K562 (cell line): ENCODE measurements around the gene GNPAT. TPM values are rescaled to one million over a fixed set of nuclear protein-coding genes. Genes with fewer than 3 reads are reported as not detected.

Source experiments
- C11orf30 ChIP-seq: fragments of 450-650 bp; IDR thresholded peaks from 2 replicates; pipeline ENCODE4 v1.6.1; 2016; ENCODE audit warnings: low read depth, mild to moderate bottlenecking
- CEBPG ChIP-seq, 3 experiments: fragments of 200-800 bp in 1 of 3; sonication (Bioruptor generic) in 1 of 3; sonication (generic) in 1 of 3; formaldehyde crosslinking in 1 of 3; IDR thresholded peaks in 2 of 3; conservative IDR thresholded peaks in 1 of 3; 2 replicates each; pipeline versions ENCODE4 v1.6.1 to v1.8.0; 2016 to 2022; ENCODE audit warnings: missing compliant biosample characterization in 2 of 3, missing genetic modification characterization in 2 of 3, mild to moderate bottlenecking in 1 of 3, missing genetic modification reagents in 1 of 3
- DMBX1 ChIP-seq: fragments of 250-450 bp; sonication (Bioruptor Pico); IDR thresholded peaks from 2 replicates; pipeline ENCODE4 v1.8.0; 2022; ENCODE audit warnings: inconsistent platforms, mild to moderate bottlenecking, moderate library complexity, borderline replicate concordance
- GABPB2 ChIP-seq: fragments of 250-450 bp; sonication (Bioruptor Pico); conservative IDR thresholded peaks from 2 replicates; pipeline ENCODE4 v1.5.1; 2021; ENCODE audit warnings: mild to moderate bottlenecking
- JUN ChIP-seq, 2 experiments: sonication (generic) in 1 of 2; formaldehyde crosslinking in 1 of 2; IDR thresholded peaks; 2 replicates each; pipeline versions ENCODE4 v1.6.1 to v1.8.0; 2012 to 2022; ENCODE audit warnings: borderline replicate concordance in 2 of 2, mild to moderate bottlenecking in 2 of 2, improper control_type of control experiment in 1 of 2, low read depth in 1 of 2, low read length in 1 of 2, missing genetic modification reagents in 1 of 2
- RAD51 ChIP-seq: fragments of 450-650 bp; IDR thresholded peaks from 2 replicates; pipeline ENCODE4 v1.7.1; 2016; ENCODE audit warnings: low read depth, mild to moderate bottlenecking, borderline replicate concordance
- RREB1 ChIP-seq: fragments of 250-450 bp; sonication (Bioruptor Pico); IDR thresholded peaks from 2 replicates; pipeline ENCODE4 v1.4.0; 2020
- SAP30 ChIP-seq: fragments of 200-600 bp; sonication (generic); IDR thresholded peaks from 2 replicates; pipeline ENCODE4 v1.6.1; 2012; ENCODE audit warnings: borderline replicate concordance, low read depth, mild to moderate bottlenecking, moderate library complexity, low read length, control low read depth, inconsistent platforms; ENCODE audit not compliant: insufficient read depth, poor library complexity, severe bottlenecking
- SMC3 ChIP-seq: conservative IDR thresholded peaks from 2 replicates; pipeline ENCODE4 v1.6.1; 2011; ENCODE audit warnings: low read depth, low read length, improper control_type of control experiment; ENCODE audit not compliant: insufficient read depth
- STAT5A ChIP-seq: IDR thresholded peaks from 2 replicates; pipeline ENCODE4 v1.6.1; 2012; ENCODE audit warnings: low read length, inconsistent platforms, borderline replicate concordance
- ZBTB17 ChIP-seq: fragments of 450-650 bp; formaldehyde crosslinking; IDR thresholded peaks from 2 replicates; pipeline ENCODE4 v1.4.0; 2020; ENCODE audit warnings: mild to moderate bottlenecking
- ZNF133 ChIP-seq: fragments of 250-450 bp; sonication (Bioruptor Pico); IDR thresholded peaks from 2 replicates; pipeline ENCODE4 v1.4.0; 2020; ENCODE audit warnings: mild to moderate bottlenecking
- ZNF583 ChIP-seq: fragments of 250-450 bp; sonication (Bioruptor Pico); IDR thresholded peaks from 2 replicates; pipeline ENCODE4 v1.4.0; 2020
- ZNF766 ChIP-seq: fragments of 200-800 bp; sonication (Bioruptor generic); conservative IDR thresholded peaks from 2 replicates; pipeline ENCODE4 v1.6.1; 2016; ENCODE audit warnings: missing genetic modification characterization, missing compliant biosample characterization
- ZNF77 ChIP-seq: fragments of 250-450 bp; sonication (Bioruptor Pico); IDR thresholded peaks from 2 replicates; pipeline ENCODE4 v1.5.0; 2020
- polyA plus RNA-seq, 8 experiments: library from polyadenylated mRNA; depleted of rRNA in 4 of 8; stranded (reverse) in 5 of 8; unstranded in 3 of 8; fragments of >200 nt; fragmentation: Nextera tagmentation in 2 of 8; fragmentation: Illumina TruSeq in 1 of 8; extraction: Ambion mirVana in 2 of 8; extraction: Trizol in 1 of 8; gene quantifications; 2 replicates each; pipeline versions ENCODE4 v1.2.1 to v1.2.3, GENCODE V29; 2011 to 2014; ENCODE audit warnings: inconsistent platforms in 1 of 8, missing spikeins in 1 of 8
- total RNA-seq, 7 experiments: library from RNA; depleted of rRNA in 6 of 7; stranded (reverse); fragments of >200 nt in 6 of 7; fragmentation: Illumina TruSeq in 2 of 7; extraction: Trizol in 2 of 7; gene quantifications; 2 replicates each; pipeline versions ENCODE4 v1.2.1 to v1.2.3, GENCODE V29; 2011 to 2021; ENCODE audit warnings: low replicate concordance in 1 of 7
- TF ChIP-seq, protein P1 (sequence below), 2 experiments: fragments of 450-650 bp in 1 of 2; sonication (generic) in 1 of 2; formaldehyde crosslinking in 1 of 2; IDR thresholded peaks in 1 of 2; conservative IDR thresholded peaks in 1 of 2; 2 replicates each; pipeline versions ENCODE4 v1.6.1 to v1.8.1; 2016 to 2023; ENCODE audit warnings: mild to moderate bottlenecking in 2 of 2, moderate library complexity in 2 of 2, inconsistent platforms in 1 of 2, missing genetic modification reagents in 1 of 2
- TF ChIP-seq, protein P2 (sequence below): sonication (generic); formaldehyde crosslinking; IDR thresholded peaks from 2 replicates; pipeline ENCODE4 v1.4.0; 2020; ENCODE audit warnings: mild to moderate bottlenecking, missing genetic modification reagents

Gene GNPAT
- total and polyA plus RNA-seq, 9 of the 15 experiments (the other 6 are each of a cell fraction or from before 2014, with no cell fraction given), result 32.1 to 68.8 (median 50.7) TPM

- TF ChIP-seq RREB1 (CRISPR knock-in tag), result peak; percentile 71; the same call in 1 of the 2 replicates
- peak; percentile 100 for TF ChIP-seq CEBPG (CRISPR knock-in tag; IDR thresholded peaks at IDR 0.05)
- TF ChIP-seq CEBPG (tag; conservative IDR thresholded peaks at IDR 0.05 in 1 of 2, IDR thresholded peaks at IDR 0.05 in 1 of 2), result peak; percentile 97 to 98
- TF ChIP-seq SAP30, result no peak
- TF ChIP-seq, protein P1, sequence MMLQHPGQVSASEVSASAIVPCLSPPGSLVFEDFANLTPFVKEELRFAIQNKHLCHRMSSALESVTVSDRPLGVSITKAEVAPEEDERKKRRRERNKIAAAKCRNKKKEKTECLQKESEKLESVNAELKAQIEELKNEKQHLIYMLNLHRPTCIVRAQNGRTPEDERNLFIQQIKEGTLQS (IDR thresholded peaks at IDR 0.05), result peak; percentile 98
- TF ChIP-seq, protein P1 (CRISPR knock-in tag; conservative IDR thresholded peaks at IDR 0.05), result peak; percentile 92
- no peak for TF ChIP-seq GABPB2 (CRISPR knock-in tag)
- no peak for TF ChIP-seq SMC3
- peak; percentile 95 for TF ChIP-seq DMBX1 (CRISPR knock-in tag)
- TF ChIP-seq JUN (IDR thresholded peaks at IDR 0.05; ENCODE audit: borderline replicate concordance, low read depth, low read length), result peak; percentile 95
- TF ChIP-seq JUN (CRISPR knock-in tag; IDR thresholded peaks at IDR 0.05; ENCODE audit: borderline replicate concordance), result no peak; the same call in 1 of the 2 replicates
- TF ChIP-seq RAD51, result peak; percentile 46; the same call in 1 of the 2 replicates
- peak; percentile 44; the same call in 1 of the 2 replicates for TF ChIP-seq ZBTB17
- TF ChIP-seq ZNF583 (CRISPR knock-in tag), result peak; percentile 88
- TF ChIP-seq, protein P2, sequence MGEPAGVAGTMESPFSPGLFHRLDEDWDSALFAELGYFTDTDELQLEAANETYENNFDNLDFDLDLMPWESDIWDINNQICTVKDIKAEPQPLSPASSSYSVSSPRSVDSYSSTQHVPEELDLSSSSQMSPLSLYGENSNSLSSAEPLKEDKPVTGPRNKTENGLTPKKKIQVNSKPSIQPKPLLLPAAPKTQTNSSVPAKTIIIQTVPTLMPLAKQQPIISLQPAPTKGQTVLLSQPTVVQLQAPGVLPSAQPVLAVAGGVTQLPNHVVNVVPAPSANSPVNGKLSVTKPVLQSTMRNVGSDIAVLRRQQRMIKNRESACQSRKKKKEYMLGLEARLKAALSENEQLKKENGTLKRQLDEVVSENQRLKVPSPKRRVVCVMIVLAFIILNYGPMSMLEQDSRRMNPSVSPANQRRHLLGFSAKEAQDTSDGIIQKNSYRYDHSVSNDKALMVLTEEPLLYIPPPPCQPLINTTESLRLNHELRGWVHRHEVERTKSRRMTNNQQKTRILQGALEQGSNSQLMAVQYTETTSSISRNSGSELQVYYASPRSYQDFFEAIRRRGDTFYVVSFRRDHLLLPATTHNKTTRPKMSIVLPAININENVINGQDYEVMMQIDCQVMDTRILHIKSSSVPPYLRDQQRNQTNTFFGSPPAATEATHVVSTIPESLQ, result peak; percentile 73; the same call in 1 of the 2 replicates
- no peak for TF ChIP-seq ZNF133 (CRISPR knock-in tag)
- TF ChIP-seq C11orf30, result peak; percentile 95
- no peak for TF ChIP-seq ZNF77 (CRISPR knock-in tag)
- TF ChIP-seq STAT5A, result peak; percentile 81; the same call in 1 of the 2 replicates
- peak; percentile 79 for TF ChIP-seq ZNF766 (CRISPR knock-in tag)
These were observed 40.5 kb upstream of the GNPAT start (continued) for GRCh38 chr1:231200388-231201031.
